NB4 (cell line): ENCODE data around the gene ILDR2.

ENCODE experiments used
- DNase-seq: peaks from one replicate; pipeline ENCODE4 v3.0.0; 2010; ENCODE audit warnings: low read depth
- H3K4me3 ChIP-seq: one replicate; pipeline ENCODE4 v1.5.1; 2011; ENCODE audit warnings: mild to moderate bottlenecking, low read depth, low read length, moderate library complexity
- CTCF ChIP-seq: IDR thresholded peaks from one replicate; pipeline ENCODE4 v1.5.1; 2012; ENCODE audit warnings: low read depth, low read length
- MYC ChIP-seq: IDR thresholded peaks from 2 replicates; pipeline ENCODE4 v1.6.1; 2011; ENCODE audit warnings: low read depth, low read length
- POLR2A ChIP-seq: IDR thresholded peaks from 2 replicates; pipeline ENCODE4 v1.6.1; 2011; ENCODE audit warnings: mild to moderate bottlenecking; ENCODE audit not compliant: insufficient read length; ENCODE audit errors: extremely low read depth
- TF ChIP-seq, protein P1 (sequence below): IDR thresholded peaks from 2 replicates; pipeline ENCODE4 v1.6.1; 2011; ENCODE audit warnings: low read depth, low read length

Gene ILDR2, protein sequence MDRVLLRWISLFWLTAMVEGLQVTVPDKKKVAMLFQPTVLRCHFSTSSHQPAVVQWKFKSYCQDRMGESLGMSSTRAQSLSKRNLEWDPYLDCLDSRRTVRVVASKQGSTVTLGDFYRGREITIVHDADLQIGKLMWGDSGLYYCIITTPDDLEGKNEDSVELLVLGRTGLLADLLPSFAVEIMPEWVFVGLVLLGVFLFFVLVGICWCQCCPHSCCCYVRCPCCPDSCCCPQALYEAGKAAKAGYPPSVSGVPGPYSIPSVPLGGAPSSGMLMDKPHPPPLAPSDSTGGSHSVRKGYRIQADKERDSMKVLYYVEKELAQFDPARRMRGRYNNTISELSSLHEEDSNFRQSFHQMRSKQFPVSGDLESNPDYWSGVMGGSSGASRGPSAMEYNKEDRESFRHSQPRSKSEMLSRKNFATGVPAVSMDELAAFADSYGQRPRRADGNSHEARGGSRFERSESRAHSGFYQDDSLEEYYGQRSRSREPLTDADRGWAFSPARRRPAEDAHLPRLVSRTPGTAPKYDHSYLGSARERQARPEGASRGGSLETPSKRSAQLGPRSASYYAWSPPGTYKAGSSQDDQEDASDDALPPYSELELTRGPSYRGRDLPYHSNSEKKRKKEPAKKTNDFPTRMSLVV

GRCh38 chr1:166975361-166976129 lies at the start of gene ILDR2:
ILDR2 (minus strand) TSS chr1:166975540; CDS start chr1:166975268, 272 bp downstream.
- H3K4me3 ChIP-seq = peak within 1 kb of the TSS; percentile 55
- TF ChIP-seq, protein P1, sequence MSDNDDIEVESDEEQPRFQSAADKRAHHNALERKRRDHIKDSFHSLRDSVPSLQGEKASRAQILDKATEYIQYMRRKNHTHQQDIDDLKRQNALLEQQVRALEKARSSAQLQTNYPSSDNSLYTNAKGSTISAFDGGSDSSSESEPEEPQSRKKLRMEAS = 0 out of 2 replicates have a peak, but pooled peaks have one; percentile 17
- TF ChIP-seq CTCF = no peak
- DNase-seq = peak; percentile 70

DNA sequence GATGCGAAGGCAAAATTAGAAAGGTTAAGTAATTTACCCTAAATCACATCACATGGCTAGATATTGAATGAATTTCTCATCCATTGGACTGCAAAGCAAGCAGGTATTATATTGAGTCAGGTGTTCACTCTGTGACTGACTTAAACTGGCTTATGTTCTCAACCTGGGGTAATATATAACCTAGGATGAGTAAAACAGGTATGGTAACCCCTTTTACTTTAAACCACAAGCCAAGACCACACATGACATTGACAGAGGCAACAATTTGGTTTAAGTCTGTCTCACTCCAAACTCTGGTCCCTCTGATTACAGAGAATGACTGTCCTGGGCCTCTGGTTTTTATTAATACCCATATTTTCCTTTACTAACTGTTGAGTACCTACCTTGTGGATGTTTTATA lies 47.0 kb upstream of the ILDR2 start:
- DNase-seq = no peak
- TF ChIP-seq, protein P1 = no peak
- TF ChIP-seq POLR2A = no peak
- TF ChIP-seq MYC = no peak
- no peak for TF ChIP-seq CTCF
- H3K4me3 ChIP-seq = no peak overlapping the region

- no peak overlapping the region for H3K4me3 ChIP-seq
- peak; percentile 55 for DNase-seq
- TF ChIP-seq MYC (no peak), CTCF (no peak), POLR2A (no peak)
- TF ChIP-seq, protein P1 = no peak
These were observed 40.9 kb upstream of the ILDR2 start for GRCh38 chr1:167016100-167016750.

- H3K4me3 ChIP-seq = no peak overlapping the region
- no peak for DNase-seq
- TF ChIP-seq MYC = no peak
- TF ChIP-seq CTCF = no peak
- TF ChIP-seq POLR2A = no peak
- TF ChIP-seq, protein P1 = no peak
These were observed 38.0 kb upstream of the ILDR2 start for GRCh38 chr1:167013108-167013929.

- TF ChIP-seq MYC (no peak), CTCF (no peak), POLR2A (no peak)
- TF ChIP-seq, protein P1 = no peak
- no peak for DNase-seq
- H3K4me3 ChIP-seq = no peak overlapping the region
These were observed 37.2 kb upstream of the ILDR2 start for GRCh38 chr1:167012570-167012969.
